ENCODE data around the gene NREP. TPM values are rescaled to one million over a fixed set of nuclear protein-coding genes. Genes with fewer than 3 reads are reported as not detected.
"Not testable (repeated sequence)": the region's sequence is repeated elsewhere in the genome, so short reads cannot be mapped to it uniquely, and the experiment has no call there.

NREP gene
- total RNA-seq, 1 donor from 2014 or later, result 465 TPM

DNA sequence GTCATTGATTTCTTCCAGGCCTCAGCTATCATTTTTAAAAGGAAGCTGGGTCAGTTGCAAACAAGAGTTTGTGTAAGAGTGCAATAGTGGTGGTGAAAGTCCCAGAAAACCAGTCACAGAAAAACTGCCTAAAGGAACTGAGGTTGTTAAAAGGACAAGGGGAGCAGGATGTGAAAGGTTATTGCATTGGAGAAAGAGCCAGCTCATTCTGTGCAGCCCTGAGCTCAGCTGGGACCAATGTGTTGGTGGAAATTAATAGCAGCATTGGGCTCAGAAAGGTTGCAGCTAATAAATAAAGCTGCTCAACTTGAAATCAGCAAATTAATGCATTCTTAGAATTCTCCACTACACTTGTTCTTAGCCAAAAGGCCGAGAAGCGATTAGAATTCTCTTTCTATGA is 34.9 kb downstream of the NREP start:
- Histone ChIP-seq H3K27ac (no peak overlapping the region), H3K27me3 (no peaks in the 10 kb centered on the region), H3K36me3 (peaks cover 7% of the 10 kb centered on the region), H3K4me2 (no peak overlapping the region), H3K4me1 (peaks cover 8% of the 10 kb centered on the region), H3K4me3 (no peak overlapping the region), H3F3A (ENCODE audit: low read depth) (no peaks in the 10 kb centered on the region), H3K9me3 (ENCODE audit: low read depth) (no peaks in the 10 kb centered on the region), H2AFZ (replicated peaks) (no peak overlapping the region), H4K20me1 (ENCODE audit: low read depth) (no peaks in the 10 kb centered on the region), H3K79me2 (ENCODE audit: low read depth) (no peaks in the 10 kb centered on the region), H3K9ac (no peak overlapping the region)
- Mint-ChIP-seq H3K27ac (no peak overlapping the region), H3K27me3 (ENCODE audit: insufficient read depth, low read depth) (peaks cover 3% of the 10 kb centered on the region), H3K4me3 (no peak overlapping the region), H3K4me1 (peaks cover 10% of the 10 kb centered on the region), H3K9me3 (peaks cover 20% of the 10 kb centered on the region), H3K36me3 (peaks cover 58% of the 10 kb centered on the region)
- no peak for DNase-seq (ENCODE audit: low spot score)
- TF ChIP-seq, protein P1, sequence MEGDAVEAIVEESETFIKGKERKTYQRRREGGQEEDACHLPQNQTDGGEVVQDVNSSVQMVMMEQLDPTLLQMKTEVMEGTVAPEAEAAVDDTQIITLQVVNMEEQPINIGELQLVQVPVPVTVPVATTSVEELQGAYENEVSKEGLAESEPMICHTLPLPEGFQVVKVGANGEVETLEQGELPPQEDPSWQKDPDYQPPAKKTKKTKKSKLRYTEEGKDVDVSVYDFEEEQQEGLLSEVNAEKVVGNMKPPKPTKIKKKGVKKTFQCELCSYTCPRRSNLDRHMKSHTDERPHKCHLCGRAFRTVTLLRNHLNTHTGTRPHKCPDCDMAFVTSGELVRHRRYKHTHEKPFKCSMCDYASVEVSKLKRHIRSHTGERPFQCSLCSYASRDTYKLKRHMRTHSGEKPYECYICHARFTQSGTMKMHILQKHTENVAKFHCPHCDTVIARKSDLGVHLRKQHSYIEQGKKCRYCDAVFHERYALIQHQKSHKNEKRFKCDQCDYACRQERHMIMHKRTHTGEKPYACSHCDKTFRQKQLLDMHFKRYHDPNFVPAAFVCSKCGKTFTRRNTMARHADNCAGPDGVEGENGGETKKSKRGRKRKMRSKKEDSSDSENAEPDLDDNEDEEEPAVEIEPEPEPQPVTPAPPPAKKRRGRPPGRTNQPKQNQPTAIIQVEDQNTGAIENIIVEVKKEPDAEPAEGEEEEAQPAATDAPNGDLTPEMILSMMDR (IDR thresholded peaks at IDR 0.05), result no peak
- TF ChIP-seq EZH2 (IDR thresholded peaks at IDR 0.05), result no peak
- TF ChIP-seq EZH2phosphoT487 (IDR thresholded peaks at IDR 0.05), result no peak

DNA sequence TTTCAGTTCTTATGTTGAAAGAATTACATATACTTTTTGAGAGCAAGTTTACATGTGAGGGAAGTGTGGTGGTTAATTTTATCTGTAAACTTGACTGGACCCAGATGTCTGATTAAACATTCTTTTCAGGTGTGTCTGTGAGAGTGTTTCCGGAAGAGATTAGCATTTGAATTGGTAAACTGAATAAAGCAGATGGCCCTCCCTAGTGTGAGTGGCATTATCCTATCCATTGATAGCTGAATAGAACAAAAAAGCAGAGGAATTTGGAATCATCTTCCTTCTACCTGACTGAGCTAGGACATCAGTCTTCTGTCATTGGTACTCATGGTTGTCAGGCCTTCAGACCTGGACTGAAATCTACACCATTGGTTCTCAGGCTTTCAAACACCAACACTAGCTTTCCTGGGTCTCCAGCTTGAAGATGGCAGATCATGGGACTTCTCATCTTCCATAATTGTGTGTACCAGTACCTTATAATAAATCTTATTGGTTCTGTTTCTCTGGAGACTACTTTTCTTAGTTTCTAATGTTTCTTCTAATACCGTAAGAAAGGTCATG is 36.6 kb downstream of the NREP start:
- peaks cover 31% of the 10 kb centered on the region for H3K9me3 Mint-ChIP-seq
- peaks cover under 1% of the 10 kb centered on the region for H3K36me3 ChIP-seq
- no peak overlapping the region for H3K4me3 ChIP-seq
- H2AFZ ChIP-seq (replicated peaks), result no peak overlapping the region
- no peak overlapping the region for H3K27ac Mint-ChIP-seq
- H3K4me1 Mint-ChIP-seq, result peaks cover 10% of the 10 kb centered on the region
- no peak overlapping the region for H3K4me3 Mint-ChIP-seq
- H3K36me3 Mint-ChIP-seq, result peaks cover 46% of the 10 kb centered on the region
- DNase-seq (ENCODE audit: low spot score), result no peak
- H4K20me1 ChIP-seq (ENCODE audit: low read depth), result no peaks in the 10 kb centered on the region
- H3K27me3 Mint-ChIP-seq (ENCODE audit: insufficient read depth, low read depth), result peaks cover 4% of the 10 kb centered on the region
- peaks cover 8% of the 10 kb centered on the region for H3K4me1 ChIP-seq
- H3F3A ChIP-seq (ENCODE audit: low read depth), result no peaks in the 10 kb centered on the region
- H3K4me2 ChIP-seq, result no peak overlapping the region
- no peaks in the 10 kb centered on the region for H3K9me3 ChIP-seq (ENCODE audit: low read depth)
- no peaks in the 10 kb centered on the region for H3K27me3 ChIP-seq
- H3K27ac ChIP-seq, result no peak overlapping the region
- TF ChIP-seq, protein P1 (IDR thresholded peaks at IDR 0.05), result no peak
- TF ChIP-seq EZH2phosphoT487 (IDR thresholded peaks at IDR 0.05), result no peak
- TF ChIP-seq EZH2 (IDR thresholded peaks at IDR 0.05), result no peak
- H3K9ac ChIP-seq, result no peak overlapping the region
- no peaks in the 10 kb centered on the region for H3K79me2 ChIP-seq (ENCODE audit: low read depth)

DNA sequence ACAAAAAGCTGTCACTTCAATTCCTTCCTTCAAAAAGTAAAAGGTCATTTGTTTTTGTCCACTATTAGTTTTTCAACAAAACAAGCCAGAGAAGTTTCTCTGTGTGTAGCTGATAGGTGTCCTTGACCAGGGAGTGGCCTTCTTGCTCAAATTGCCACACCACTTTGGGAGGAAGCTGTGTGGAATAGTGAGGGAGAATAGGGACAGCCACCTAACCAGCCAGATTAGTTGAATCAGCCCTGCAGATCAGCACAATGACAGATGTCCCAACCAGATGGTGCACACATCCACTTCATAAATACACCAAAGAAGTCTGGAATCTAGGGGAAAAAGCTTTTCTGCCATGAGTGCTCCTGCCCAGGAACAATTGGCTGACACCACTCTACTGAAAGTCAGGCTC is 37.2 kb downstream of the NREP start:
- Mint-ChIP-seq H3K4me3 (no peak overlapping the region), H3K36me3 (peaks cover 44% of the 10 kb centered on the region), H3K27ac (no peak overlapping the region), H3K27me3 (ENCODE audit: insufficient read depth, low read depth) (peaks cover 5% of the 10 kb centered on the region), H3K4me1 (peaks cover 10% of the 10 kb centered on the region), H3K9me3 (peaks cover 34% of the 10 kb centered on the region)
- Histone ChIP-seq H4K20me1 (ENCODE audit: low read depth) (no peaks in the 10 kb centered on the region), H3K27ac (no peak overlapping the region), H2AFZ (replicated peaks) (no peak overlapping the region), H3K79me2 (ENCODE audit: low read depth) (no peaks in the 10 kb centered on the region), H3K27me3 (no peaks in the 10 kb centered on the region), H3K9me3 (ENCODE audit: low read depth) (no peaks in the 10 kb centered on the region), H3K9ac (no peak overlapping the region), H3K4me1 (peaks cover 8% of the 10 kb centered on the region), H3K36me3 (no peaks in the 10 kb centered on the region), H3F3A (ENCODE audit: low read depth) (no peaks in the 10 kb centered on the region), H3K4me2 (no peak overlapping the region), H3K4me3 (no peak overlapping the region)
- DNase-seq (ENCODE audit: low spot score), result no peak
- no peak for TF ChIP-seq EZH2 (IDR thresholded peaks at IDR 0.05)
- TF ChIP-seq, protein P1 (IDR thresholded peaks at IDR 0.05), result no peak

DNA sequence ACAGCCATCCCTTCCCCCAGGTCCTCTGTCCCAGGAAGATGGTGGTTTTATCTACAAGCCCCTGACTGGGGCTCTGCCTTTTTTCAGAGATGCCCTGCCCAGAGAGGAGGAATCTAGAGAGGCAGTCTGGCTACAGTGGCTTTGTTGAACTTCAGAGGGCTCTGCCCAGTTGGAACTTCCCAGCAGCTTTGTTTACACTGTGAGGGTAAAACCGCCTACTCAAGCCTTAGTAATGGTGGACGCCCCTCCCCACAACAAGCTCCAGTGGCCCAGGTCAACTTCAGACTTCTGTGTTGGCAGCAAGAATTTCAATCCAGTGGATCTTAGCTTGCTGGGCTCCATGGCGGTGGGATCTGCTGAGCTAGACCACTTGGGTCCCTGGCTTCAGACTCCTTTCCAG is 40.2 kb downstream of the NREP start:
- Mint-ChIP-seq H3K36me3 (peaks cover 36% of the 10 kb centered on the region), H3K9me3 (peaks cover 60% of the 10 kb centered on the region), H3K4me1 (peaks cover 10% of the 10 kb centered on the region)
- not testable (repeated sequence) for H3K9ac ChIP-seq; H3K27me3 ChIP-seq; DNase-seq (ENCODE audit: low spot score); H3K27ac Mint-ChIP-seq; H3K9me3 ChIP-seq (ENCODE audit: low read depth); H3K4me3 ChIP-seq; H3K27ac ChIP-seq; H3K36me3 ChIP-seq; H3K4me2 ChIP-seq; H3K4me3 Mint-ChIP-seq; H3K27me3 Mint-ChIP-seq (ENCODE audit: insufficient read depth, low read depth); H4K20me1 ChIP-seq (ENCODE audit: low read depth); H3F3A ChIP-seq (ENCODE audit: low read depth); H2AFZ ChIP-seq (replicated peaks); H3K79me2 ChIP-seq (ENCODE audit: low read depth); H3K4me1 ChIP-seq

All from neural progenitor cell (in vitro differentiated cells).